Posterior vena cava (tissue), 2 donors: ENCODE data around the gene PFDN5. TPM values are rescaled to one million over a fixed set of nuclear protein-coding genes. Genes with fewer than 3 reads are reported as not detected.

ENCODE experiments used
- DNase-seq: peaks from one replicate; pipeline ENCODE4 v3.0.0-alpha.2; 2020; ENCODE audit warnings: low spot score
- intact Hi-C, 2 donors: fragments of 100-400 bp; cut with DNase I; formaldehyde crosslinking; loops; one replicate each; pipeline versions ENCODE4 v1.14.1 to v1.14.2; 2022 to 2023
- total RNA-seq, 2 donors: library from RNA; stranded (reverse); fragmentation: NEBNext Ultra II Directional; extraction: Animal tissue kit (Norgen Biotek cat#: 25700); gene quantifications; one replicate each; pipeline ENCODE4 v1.2.1, GENCODE V29; 2021
- donor health status: DM: yes; HTN: yes; CAD: no.
- donor health status: DM: yes; HTN: yes; CAD: no.

Gene PFDN5
- total RNA-seq, 2 donors from 2014 or later: 473 to 486 TPM

- peak; percentile 90 for DNase-seq
- intact Hi-C loops: loop anchor here (10.0 kb wide), 1 partner anchor 160 kb away; the partner anchor contains the start of genes NPFF (in 2 of the 2) and TARBP2 (in 2 of the 2)
These were observed 49.6 kb downstream of the PFDN5 start for GRCh38 chr12:53344824-53345485.

- intact Hi-C loops: loop anchor here (10.0 kb wide), 1 partner anchor 159 kb away; the partner anchor contains the start of genes NPFF (in 2 of the 2) and TARBP2 (in 2 of the 2)
- no peak for DNase-seq
These were observed 50.3 kb downstream of the PFDN5 start for GRCh38 chr12:53345486-53346188.

- intact Hi-C loops: loop anchor here (10.0 kb wide), 1 partner anchor 158 kb away; the partner anchor contains the start of genes NPFF (in 2 of the 2) and TARBP2 (in 2 of the 2)
- no peak for DNase-seq
These were observed 51.1 kb downstream of the PFDN5 start for GRCh38 chr12:53346491-53346890.

- DNase-seq: no peak
- intact Hi-C loops: loop anchor here (10.0 kb wide), 1 partner anchor 157 kb away; the partner anchor contains the start of genes NPFF (in 2 of the 2) and TARBP2 (in 2 of the 2)
These were observed 52.6 kb downstream of the PFDN5 start for GRCh38 chr12:53347905-53348304.

Other genes with a start within 250 kb of the PFDN5 start
- gene TNS2, start 245.5 kb upstream of the PFDN5 start, total RNA-seq: 100 to 1,000 TPM; 139 to 218 TPM
- gene SPRYD3, start 216.2 kb upstream of the PFDN5 start, total RNA-seq: 10 to 100 TPM; 77.6 to 90.5 TPM
- 100 to 1,000 TPM; 679 to 733 TPM for gene IGFBP6, start 197.9 kb upstream of the PFDN5 start, total RNA-seq
- gene SOAT2, start 192.1 kb upstream of the PFDN5 start, total RNA-seq: under 1 TPM; 0.32 to 0.90 TPM
- 10 to 100 TPM; 23.7 to 27.4 TPM for gene ZNF740, start 114.8 kb upstream of the PFDN5 start, total RNA-seq
- gene CSAD, start 114.6 kb upstream of the PFDN5 start, total RNA-seq: 10 to 100 TPM; 16.4 to 22.3 TPM
- gene ITGB7, start 88.3 kb upstream of the PFDN5 start, total RNA-seq: 1 to 10 TPM; 2.1 to 2.9 TPM
- 10 to 100 TPM; 33.4 to 38.1 TPM for gene RARG, start 63.3 kb upstream of the PFDN5 start, total RNA-seq
- gene ESPL1, start 27.2 kb upstream of the PFDN5 start, total RNA-seq: 1 to 10 TPM in 1 of 2 donors, under 1 TPM in 1; 0.62 to 1.0 TPM
- 10 to 100 TPM; 35.6 to 37.8 TPM for gene MYG1, start 4.2 kb downstream of the PFDN5 start, total RNA-seq
- 10 to 100 TPM; 29.5 to 35.3 TPM for gene AAAS, start 26.1 kb downstream of the PFDN5 start, total RNA-seq
- gene SP7, start 40.8 kb downstream of the PFDN5 start, total RNA-seq: not detected
- gene SP1, start 84.6 kb downstream of the PFDN5 start, total RNA-seq: 10 to 100 TPM; 55.1 to 59.9 TPM
- gene AMHR2, start 128.3 kb downstream of the PFDN5 start, total RNA-seq: not detected
- gene PRR13, start 146.2 kb downstream of the PFDN5 start, total RNA-seq: 100 to 1,000 TPM in 1 of 2 donors, 10 to 100 TPM in 1; 99.1 to 102 TPM
- 100 to 1,000 TPM; 500 to 501 TPM for gene PCBP2, start 156.6 kb downstream of the PFDN5 start, total RNA-seq
- gene MAP3K12, start 203.9 kb downstream of the PFDN5 start, total RNA-seq: 10 to 100 TPM; 21.7 to 29.4 TPM
- gene TARBP2, start 205.7 kb downstream of the PFDN5 start, total RNA-seq: 10 to 100 TPM; 12.8 to 16.8 TPM
- gene NPFF, start 211.9 kb downstream of the PFDN5 start, total RNA-seq: not detected